CD4-positive, alpha-beta T cell treated with Interferon alpha-2 for 1 hour (primary cell): ENCODE measurements around the gene PRSS38.

Experiments used
- DNase-seq, 2 donors: peaks; one replicate each; pipeline ENCODE4 v3.0.0-alpha.2; 2020 to 2022

Gene PRSS38

GRCh38 chr1:227793948-227794816, 21.3 kb upstream of the PRSS38 start:
- no peak for DNase-seq

GRCh38 chr1:227794817-227795192, 20.7 kb upstream of the PRSS38 start:
- DNase-seq: no peak

GRCh38 chr1:227795732-227796131, 19.7 kb upstream of the PRSS38 start:
- DNase-seq: no peak

- no peak for DNase-seq
Measured at GRCh38 chr1:227796359-227796915, 19.0 kb upstream of the PRSS38 start.

- DNase-seq: no peak
Measured at GRCh38 chr1:227797144-227797543, 18.3 kb upstream of the PRSS38 start.

GRCh38 chr1:227797625-227798024, 17.9 kb upstream of the PRSS38 start:
- no peak for DNase-seq

GRCh38 chr1:227798078-227798802, 17.2 kb upstream of the PRSS38 start:
- no peak for DNase-seq

GRCh38 chr1:227799756-227800155, 15.7 kb upstream of the PRSS38 start:
- DNase-seq: no peak

GRCh38 chr1:227803933-227804332, 11.5 kb upstream of the PRSS38 start:
- no peak for DNase-seq

GRCh38 chr1:227805606-227806197, 9.8 kb upstream of the PRSS38 start:
- no peak for DNase-seq

- DNase-seq: no peak
Measured at GRCh38 chr1:227808566-227808965, 6.9 kb upstream of the PRSS38 start.

- no peak for DNase-seq
Measured at GRCh38 chr1:227809026-227809425, 6.4 kb upstream of the PRSS38 start.

GRCh38 chr1:227813962-227814361, 1.5 kb upstream of the PRSS38 start:
- DNase-seq: no peak

GRCh38 chr1:227816750-227817446, 1.4 kb downstream of the PRSS38 start:
- DNase-seq: peak in 1 of 2 donors; percentile 8

- no peak for DNase-seq
Measured at GRCh38 chr1:227823537-227823936, 8.1 kb downstream of the PRSS38 start.

- no peak for DNase-seq
Measured at GRCh38 chr1:227824204-227824603, 8.7 kb downstream of the PRSS38 start.

GRCh38 chr1:227828786-227829185, 13.3 kb downstream of the PRSS38 start:
- no peak for DNase-seq

GRCh38 chr1:227838181-227838580, 22.7 kb downstream of the PRSS38 start:
- DNase-seq: no peak

- DNase-seq: no peak
Measured at GRCh38 chr1:227841096-227841495, 25.6 kb downstream of the PRSS38 start.

- peak in 1 of 2 donors; percentile 14 for DNase-seq
Measured at GRCh38 chr1:227844320-227845146, 29.1 kb downstream of the PRSS38 start.

- DNase-seq: no peak
Measured at GRCh38 chr1:227845147-227845458, 29.6 kb downstream of the PRSS38 start.

- no peak for DNase-seq
Measured at GRCh38 chr1:227845519-227845918, 30.0 kb downstream of the PRSS38 start.
